HepG2 (cell line): Measurements from ENCODE around the gene B3GNT9.

Source experiments
- NRL ChIP-seq: sonication (generic); formaldehyde crosslinking; IDR thresholded peaks from 2 replicates; pipeline ENCODE4 v1.5.0; 2020; ENCODE audit warnings: missing genetic modification reagents, mild to moderate bottlenecking, moderate library complexity, borderline replicate concordance
- ZNF737 ChIP-seq: sonication (generic); formaldehyde crosslinking; IDR thresholded peaks from 2 replicates; pipeline ENCODE4 v1.5.0; 2020; ENCODE audit warnings: missing genetic modification reagents, mild to moderate bottlenecking, borderline replicate concordance

- TF ChIP-seq NRL (CRISPR knock-in tag) (no peak), ZNF737 (CRISPR knock-in tag) (no peak)
Observed at GRCh38 chr16:67163164-67163998, 12.6 kb upstream of the B3GNT9 start.
